GM19035 (cell line): ENCODE results near the gene RBBP5.

Experiments used
- ATAC-seq: cut with Tn5 transposase; IDR thresholded peaks from one replicate; pipeline ENCODE4 v1.9.1; 2021; ENCODE audit not compliant: unreplicated experiment

The RBBP5 gene

DNA sequence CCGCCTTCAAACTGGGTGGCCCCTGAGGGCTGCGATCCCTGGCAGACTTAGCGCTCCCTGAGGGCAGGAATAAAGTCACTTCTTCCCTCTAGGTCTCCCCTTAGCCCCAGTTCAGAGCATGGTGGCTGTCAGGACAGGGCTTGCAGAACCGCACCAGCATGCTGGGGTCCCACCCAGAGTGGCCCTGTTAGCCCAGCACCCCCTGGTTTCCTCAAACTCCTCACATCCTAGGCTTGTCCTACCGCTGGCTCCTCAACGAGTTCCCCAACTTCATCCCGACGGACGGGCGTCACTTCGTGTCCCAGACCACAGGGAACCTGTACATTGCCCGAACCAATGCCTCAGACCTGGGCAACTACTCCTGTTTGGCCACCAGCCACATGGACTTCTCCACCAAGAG lies 62.9 kb downstream of the RBBP5 start:
- no peak for ATAC-seq

- ATAC-seq = no peak
Observed at GRCh38 chr1:205057808-205058575, 63.8 kb downstream of the RBBP5 start.

DNA sequence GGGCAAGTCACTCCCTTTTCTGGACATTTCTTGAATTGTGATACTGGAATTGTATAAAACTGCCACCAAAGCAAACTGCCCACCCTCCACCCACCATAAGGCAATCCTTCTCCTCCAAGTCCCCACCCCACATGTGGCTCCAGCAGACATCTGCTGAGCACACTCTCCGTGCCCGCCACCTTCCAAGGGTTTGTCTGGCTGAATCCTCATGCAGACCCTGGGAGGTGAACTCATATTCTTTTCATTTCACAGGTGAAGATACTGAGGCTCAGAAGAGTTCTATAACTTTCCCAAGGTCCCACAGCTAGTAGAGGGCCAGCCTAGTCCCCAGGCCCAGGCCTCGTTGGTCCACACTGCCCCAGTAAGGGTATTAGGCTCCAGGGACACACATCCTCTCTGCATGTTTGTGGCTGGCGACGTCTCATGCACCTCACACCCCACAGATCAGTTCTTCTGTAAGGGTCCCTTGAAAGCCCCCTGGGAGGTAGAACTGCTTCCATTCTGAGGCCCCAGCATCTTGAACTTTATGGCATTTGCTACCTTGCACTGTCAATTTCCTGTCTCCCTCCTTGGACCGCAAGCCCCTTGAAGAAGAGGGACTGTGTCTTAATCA lies 64.7 kb downstream of the RBBP5 start:
- no peak for ATAC-seq

- ATAC-seq = no peak
Observed at GRCh38 chr1:205056188-205056611, 65.6 kb downstream of the RBBP5 start.

DNA sequence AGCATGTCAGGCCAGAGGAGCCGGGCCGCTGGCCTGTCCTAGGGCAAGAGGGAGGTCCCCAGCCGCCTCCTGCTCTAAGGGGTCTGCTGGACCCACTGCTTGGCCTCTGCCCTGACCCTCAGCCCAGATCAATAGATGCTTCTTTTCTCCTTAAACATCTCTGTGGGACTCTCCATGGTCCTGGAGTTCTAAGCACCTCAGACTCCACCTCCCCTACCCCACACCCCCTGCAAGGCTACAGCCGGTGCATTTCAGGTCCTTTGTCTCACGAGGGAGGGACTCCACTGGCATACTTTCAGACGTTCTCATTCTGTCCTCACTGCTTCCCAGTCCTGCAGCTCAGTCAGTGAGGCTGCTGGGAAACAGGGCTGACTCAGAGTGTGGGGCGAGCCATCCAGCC lies 67.8 kb downstream of the RBBP5 start:
- no peak for ATAC-seq

DNA sequence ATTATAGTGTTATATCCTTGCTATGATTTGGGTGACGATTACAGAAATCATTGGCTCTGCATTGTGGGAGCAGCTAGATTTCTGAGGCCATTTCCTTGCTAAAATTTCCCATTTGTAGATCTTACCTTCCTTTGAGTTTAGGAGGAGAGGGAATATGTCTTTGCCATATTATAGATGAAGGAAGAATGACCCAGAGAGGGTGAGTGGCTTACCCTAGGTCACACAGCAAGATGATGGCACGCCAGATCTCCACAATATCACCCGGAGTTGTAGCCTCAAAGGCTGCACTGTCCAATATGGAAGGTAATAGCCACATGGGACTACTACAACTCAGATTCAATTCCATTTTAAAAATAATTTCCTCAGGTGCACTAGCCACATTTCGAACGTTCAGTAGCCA lies 68.5 kb downstream of the RBBP5 start:
- ATAC-seq = no peak

DNA sequence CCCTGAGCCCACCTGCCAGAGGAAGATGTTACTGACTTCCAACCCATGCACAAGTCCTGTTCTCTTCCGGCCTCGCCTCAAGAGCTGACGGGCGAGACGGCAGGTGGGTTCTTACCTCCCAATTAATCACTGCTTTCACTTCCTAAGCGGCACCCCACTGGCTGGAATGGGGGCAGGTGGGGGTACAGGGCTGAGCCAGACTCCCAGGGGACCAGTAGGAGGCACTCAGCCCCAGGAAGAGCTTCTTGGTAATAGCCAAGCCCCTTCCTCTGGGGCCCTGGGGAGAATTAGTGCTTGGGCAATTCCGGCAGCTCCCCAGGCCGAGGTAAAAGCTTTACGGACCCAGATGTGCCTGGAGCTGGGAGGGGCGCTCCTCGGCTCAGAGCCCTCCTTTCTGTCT lies 69.1 kb downstream of the RBBP5 start:
- no peak for ATAC-seq

DNA sequence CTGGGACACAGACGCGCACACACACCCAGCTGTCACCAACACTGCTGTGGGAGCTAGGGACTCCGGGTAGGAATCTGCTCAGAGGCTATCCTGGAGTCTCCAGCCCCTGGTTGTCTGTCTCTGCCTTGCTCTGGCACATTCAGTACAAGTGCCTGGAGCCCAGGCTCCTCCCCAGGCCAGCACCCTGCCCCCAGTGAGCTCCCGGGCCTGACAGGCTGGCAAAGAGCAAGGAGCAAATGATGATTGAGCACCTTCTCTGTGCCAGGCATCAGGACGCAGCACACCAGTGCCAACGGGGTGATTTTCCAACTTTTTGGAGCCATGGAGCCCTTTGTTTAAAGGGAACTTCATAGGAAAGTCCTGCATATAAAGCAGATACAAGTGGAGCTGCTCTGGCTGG lies 72.3 kb downstream of the RBBP5 start:
- no peak for ATAC-seq

DNA sequence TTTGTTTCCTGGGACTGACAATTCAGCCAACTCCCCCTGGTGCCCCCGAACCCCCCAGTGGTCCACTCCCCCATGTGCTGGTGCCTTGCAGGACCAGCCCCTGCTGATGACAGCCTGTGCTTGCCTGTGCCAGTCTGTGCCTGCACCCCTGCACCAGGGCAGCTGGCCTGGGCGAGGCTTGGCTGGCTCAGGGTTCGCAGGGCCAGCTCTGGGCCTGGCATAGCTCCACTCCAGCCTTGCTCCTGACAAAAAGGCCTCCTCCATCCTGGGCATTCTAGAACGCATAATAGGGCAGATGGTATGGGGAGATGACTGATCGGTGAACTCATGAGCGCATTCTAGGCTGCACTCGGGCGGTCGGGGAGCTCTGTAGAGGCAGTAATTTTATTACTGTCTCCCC lies 73.4 kb downstream of the RBBP5 start:
- no peak for ATAC-seq

DNA sequence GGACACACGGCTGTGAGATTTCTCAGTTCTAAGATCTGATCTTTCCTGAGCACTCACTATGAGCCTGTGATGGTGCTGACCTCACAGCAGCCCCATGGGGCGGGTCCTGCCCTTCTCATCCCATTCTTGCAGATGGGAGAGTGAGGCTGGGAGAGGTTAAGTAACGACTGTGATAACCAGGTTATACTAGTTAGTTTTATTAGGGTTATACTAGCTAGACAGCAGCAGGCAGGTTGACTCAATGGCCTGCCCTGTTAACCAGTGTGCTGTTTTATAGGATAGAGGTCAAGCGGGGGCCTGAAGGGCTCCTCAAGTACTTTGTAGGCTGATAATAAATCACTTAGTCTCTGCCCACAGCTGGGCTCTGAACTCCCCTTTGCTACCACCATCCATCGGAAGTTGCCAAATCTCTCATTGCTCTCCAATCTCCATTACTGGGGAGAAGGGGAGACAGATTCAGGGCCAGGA lies 74.0 kb downstream of the RBBP5 start:
- no peak for ATAC-seq

- no peak for ATAC-seq
Observed at GRCh38 chr1:205046870-205047269, 74.9 kb downstream of the RBBP5 start.

DNA sequence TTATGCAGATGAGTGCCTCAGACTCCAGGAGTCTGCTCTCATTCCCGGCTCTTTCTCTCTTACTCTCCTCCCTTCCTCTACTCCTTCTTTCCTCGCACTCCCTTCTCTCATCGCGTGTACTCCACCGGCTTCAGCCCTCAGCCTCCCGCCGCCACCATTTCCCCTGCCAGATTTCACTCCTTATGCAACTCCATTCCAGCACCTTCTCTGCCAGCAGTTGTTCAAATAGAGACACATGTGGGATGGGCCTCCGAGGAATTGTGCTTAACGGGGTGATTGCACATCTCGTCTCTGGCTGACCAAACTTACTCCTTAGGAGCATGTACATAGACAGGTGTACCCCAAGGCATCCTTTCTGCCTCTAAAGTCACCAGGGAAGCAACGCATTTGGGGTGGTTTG lies 76.6 kb downstream of the RBBP5 start:
- no peak for ATAC-seq

DNA sequence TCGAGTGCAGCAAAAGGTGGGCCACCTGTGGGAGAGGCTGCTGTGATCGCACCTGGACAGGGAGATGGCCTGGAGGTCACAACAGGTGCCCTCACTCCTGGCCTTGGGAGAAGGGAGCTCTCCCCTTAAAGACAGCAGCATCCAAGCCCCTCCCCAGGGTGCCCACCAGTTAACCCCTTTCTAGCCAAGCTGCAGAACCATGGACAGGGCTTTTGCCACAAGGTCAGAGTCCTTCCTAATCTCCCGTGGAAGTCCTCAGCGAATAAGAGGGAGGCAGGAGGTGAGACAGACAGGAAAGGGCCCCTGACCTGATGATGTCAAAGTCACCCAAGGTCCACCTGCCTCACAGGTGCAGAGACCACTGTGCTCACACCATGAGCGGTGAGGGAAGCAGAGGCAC lies 77.0 kb downstream of the RBBP5 start:
- no peak for ATAC-seq

DNA sequence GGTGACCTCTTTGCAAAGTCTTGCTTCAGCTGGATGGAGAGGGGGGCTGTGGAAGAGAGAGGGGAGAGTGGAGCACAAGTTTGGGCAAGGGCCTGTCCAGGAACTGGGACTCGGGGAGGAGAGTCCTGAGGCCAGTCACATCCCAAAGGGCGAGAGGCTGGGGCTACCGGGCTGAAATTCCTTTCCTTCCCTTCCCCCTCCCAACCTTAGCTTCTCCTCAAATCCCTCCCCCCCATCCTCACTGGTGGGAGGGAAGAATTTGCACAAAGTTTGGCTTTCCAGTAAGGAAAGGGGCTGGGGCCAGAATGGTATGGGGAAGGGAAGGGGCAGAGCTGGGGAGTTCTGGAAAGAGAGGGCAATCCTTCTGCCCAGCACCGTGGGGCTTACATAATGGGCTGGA lies 77.9 kb downstream of the RBBP5 start:
- ATAC-seq = no peak

DNA sequence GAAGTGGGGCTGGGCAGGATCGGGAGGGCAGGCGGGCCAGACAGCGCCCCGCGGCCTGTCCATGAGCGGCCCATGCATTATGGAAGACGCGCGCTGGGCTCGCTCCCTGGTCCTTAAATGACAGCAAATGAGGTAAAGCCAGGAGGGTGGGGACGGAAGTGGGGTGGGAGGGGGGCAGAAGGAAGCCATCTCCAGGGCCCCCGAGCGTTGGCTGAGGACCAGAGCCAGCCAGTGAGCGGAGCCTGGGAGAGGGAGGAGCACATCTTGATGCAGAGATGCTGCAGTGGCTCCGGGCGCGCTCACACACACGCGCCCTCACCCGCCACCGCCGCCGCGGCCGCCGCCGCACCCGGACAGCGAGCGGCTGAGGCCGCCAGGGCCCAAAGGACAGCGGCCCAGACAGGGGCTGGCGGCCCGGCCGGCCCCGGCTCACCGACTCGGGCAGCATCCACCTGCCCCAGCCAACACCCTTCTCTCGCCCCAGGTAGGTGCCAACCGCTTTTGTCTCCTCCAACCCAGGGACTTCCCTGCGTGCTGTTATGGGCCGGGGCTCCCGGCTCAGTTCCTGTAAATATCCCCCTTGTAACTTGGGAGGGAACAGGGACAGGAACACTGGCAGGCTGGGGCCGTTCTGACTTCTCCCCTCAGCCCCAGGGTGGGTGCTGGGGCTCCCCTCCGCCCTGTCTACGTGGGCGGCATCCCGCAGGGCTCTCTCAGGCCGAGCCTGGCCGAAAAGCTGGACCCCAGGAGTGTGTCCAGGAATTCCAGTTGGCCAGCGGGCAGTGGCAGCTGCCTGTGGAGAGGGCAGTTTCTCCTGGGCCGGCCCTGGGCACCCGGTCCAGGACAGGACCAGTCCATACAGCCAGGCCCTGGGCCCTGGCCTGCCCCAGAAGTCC lies 78.6 kb downstream of the RBBP5 start, which contains the start of gene CNTN2:
CNTN2 (plus strand) TSS at position 302 of the 896 bp plus-strand sequence. CDS start 9,974 bp downstream, outside the sequence.
- ATAC-seq = no peak

DNA sequence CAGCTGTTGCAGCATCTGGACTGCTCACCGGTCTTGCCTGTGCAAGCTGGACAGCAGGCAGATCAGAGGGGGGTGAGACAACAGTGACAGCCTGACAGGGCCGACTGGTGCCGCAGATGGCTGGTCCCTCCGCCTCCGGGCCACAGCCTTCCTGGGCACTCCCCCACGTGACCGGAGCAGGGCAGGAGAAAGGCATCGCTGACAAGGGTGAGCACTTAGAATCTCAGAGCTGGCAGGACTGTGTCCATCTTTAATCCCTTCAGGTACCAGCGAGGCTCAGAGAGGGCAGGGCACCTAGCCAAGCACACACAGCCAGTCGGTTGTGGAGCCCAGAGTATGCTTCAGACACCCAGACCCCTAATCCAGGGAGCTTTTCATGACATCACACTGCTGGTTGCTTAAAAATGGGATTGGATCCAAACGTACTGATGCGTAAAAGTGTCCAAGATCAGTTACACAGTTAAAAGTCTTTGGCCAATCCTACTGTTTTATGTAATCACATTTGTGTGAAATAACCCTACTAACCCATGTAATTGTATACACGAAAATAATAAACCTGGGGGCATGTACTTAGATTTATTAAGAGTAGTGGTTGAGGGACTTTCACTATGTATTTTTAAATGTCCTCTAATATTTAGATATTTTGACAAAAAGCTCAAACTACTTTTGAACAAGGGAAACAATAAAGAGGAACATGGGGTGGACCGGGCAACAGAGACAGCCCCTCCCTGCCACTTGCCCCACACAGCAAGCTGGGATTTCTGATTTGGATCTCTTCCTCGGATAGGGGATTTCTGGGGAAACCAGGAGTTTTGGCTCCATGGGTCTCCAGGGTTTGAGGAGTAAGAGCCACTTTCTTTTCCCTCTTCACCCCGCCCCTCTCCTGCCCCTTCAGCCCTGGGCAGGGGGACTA lies 79.5 kb downstream of the RBBP5 start:
- ATAC-seq = no peak

DNA sequence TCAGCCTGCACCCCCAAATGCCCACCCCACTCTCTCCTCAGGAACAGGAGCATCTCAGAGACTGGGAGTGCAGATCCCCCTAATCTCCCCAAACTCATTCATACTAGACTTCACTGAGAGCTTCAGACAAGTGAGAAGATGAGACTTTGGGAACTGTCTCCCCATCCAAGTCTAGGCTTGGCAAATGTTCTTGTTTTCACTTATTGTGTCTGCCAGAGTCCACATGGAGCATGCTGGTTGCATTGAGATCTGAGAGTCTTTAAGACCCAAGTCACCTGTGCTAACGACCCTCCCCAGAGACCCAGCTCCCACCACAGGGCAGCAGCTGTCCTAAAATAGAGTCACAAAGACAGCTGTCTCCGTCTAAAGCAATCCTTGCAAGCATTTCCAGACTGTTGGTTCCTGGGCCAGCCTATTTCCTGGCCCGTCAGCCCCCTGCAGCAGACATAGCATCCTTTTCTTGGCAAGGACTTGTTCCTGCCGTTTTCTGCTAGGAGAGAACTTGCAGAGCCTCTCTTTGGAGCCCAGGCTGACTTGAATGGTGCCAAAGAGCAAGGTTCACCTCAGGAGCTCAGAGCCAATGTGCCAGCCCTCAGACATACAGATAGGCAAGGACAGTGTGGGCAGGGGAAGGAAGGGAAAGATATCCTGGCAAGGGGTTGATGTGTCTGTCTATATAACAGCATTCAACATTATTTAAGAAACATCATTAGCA lies 80.6 kb downstream of the RBBP5 start:
- ATAC-seq = no peak

DNA sequence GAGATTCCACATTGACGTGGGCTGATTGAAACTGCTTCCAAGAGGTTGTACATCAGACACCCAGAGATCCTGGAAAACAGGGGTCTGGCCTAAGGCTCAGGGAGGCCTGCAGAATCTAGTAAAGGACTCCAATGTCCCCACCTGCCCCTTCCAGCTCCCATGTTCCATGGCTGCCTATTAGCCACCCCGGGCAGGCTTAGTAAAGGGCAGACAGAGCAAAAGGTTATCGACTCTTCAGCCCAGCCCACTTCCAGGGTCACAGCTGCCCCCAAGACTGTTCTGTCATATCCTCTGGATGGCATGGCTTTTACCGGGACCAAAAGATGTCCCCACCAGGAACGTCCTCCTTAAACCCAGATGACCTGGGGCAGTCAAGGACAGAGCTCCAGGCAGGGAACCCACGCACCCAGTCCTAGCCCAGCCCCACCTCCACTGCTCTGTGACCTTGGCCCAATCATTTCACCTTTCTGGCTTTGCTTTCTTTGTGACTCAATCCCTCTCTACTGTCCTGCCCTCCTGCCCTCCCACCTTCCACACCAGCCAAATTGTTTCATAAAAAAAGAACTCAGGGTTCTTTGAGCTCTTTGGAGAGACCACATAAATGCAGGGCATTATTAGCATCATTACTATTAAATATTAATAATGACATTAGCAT lies 83.5 kb downstream of the RBBP5 start:
- no peak for ATAC-seq

- no peak for ATAC-seq
Observed at GRCh38 chr1:205037539-205037938, 84.2 kb downstream of the RBBP5 start.
